ENCODE results near the gene MRPL39.

The MRPL39 gene

GRCh38 chr21:25561668-25562641 is 45.3 kb downstream of the MRPL39 start:
- no peak overlapping the region for H3K27ac ChIP-seq
- TF ChIP-seq ZFX (IDR thresholded peaks at IDR 0.05) (no peak), CTCF (conservative IDR thresholded peaks at IDR 0.05) (no peak)

GRCh38 chr21:25560891-25561290 is 46.4 kb downstream of the MRPL39 start:
- TF ChIP-seq CTCF (conservative IDR thresholded peaks at IDR 0.05) (no peak), ZFX (IDR thresholded peaks at IDR 0.05) (no peak)
- H3K27ac ChIP-seq = no peak overlapping the region

- TF ChIP-seq ZFX (IDR thresholded peaks at IDR 0.05) = no peak
- no peak for TF ChIP-seq CTCF (conservative IDR thresholded peaks at IDR 0.05)
- H3K27ac ChIP-seq = no peak overlapping the region
Observed at GRCh38 chr21:25560271-25560685, 47.0 kb downstream of the MRPL39 start.

- no peak overlapping the region for H3K27ac ChIP-seq
- no peak for TF ChIP-seq CTCF (conservative IDR thresholded peaks at IDR 0.05)
- no peak for TF ChIP-seq ZFX (IDR thresholded peaks at IDR 0.05)
Observed at GRCh38 chr21:25559746-25560145, 47.5 kb downstream of the MRPL39 start.

- no peak overlapping the region for H3K27ac ChIP-seq
- no peak for TF ChIP-seq ZFX (IDR thresholded peaks at IDR 0.05)
- TF ChIP-seq CTCF (conservative IDR thresholded peaks at IDR 0.05) = no peak
Observed at GRCh38 chr21:25558123-25558522, 49.2 kb downstream of the MRPL39 start.

GRCh38 chr21:25557180-25557579 is 50.1 kb downstream of the MRPL39 start:
- TF ChIP-seq ZFX (IDR thresholded peaks at IDR 0.05) (no peak), CTCF (conservative IDR thresholded peaks at IDR 0.05) (no peak)
- no peak overlapping the region for H3K27ac ChIP-seq

GRCh38 chr21:25556091-25556490 is 51.2 kb downstream of the MRPL39 start:
- TF ChIP-seq ZFX (IDR thresholded peaks at IDR 0.05) (no peak), CTCF (conservative IDR thresholded peaks at IDR 0.05) (no peak)

More at GRCh38 chr21:25556091-25556490, 51.2 kb downstream of the MRPL39 start:
- H3K27ac ChIP-seq = no peak overlapping the region

All from C4-2B (cell line).